ENCODE results near the gene NID1.

The NID1 gene

DNA sequence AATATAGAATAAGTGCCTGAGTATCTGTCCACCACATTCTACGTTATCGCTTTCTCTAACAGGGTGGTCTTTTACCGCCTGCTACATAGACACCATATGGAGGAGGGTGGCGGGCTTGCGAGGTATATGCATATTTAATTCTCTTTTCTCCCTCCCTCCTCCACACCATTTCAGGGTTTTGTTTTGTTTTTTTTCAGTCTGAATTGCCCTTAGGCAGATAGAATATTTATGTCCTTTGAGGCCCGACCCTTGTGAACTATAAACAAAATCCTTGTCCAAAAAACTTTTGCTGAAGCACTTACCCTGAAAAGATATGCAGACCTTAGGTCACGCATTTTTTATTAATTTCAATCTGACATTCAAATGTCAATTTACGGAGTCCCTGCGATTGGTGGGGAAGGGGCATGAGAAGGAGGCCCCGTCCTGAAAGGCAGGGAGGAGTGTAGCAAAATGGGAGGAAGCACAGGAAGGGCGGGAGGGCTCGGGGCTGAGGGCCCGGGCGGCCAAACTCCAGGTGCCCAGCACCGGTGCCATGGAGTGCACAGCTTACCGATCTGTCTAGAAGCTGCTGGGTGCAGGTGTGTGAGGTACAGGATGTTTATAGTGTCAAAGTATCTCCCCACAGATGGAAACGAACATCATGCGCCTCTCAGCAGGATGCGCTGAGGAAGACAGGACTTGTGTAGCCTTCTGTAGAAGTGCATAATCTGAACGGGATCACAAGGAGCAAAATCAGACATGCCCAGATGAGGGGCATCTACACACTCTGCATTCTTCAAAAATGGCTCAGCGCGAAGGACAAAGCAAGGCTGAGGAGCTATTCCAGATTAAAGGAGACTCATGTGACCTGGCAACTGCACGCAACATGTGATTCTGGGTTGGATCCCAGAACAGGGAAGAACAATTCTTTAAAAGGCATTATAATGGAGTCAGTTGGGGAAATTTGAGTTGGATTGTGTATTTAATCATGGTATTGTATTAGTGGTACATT lies 129.4 kb downstream of the NID1 start:
- TF ChIP-seq EGR1 (IDR thresholded peaks at IDR 0.05) (no peak), TCF12 (IDR thresholded peaks at IDR 0.05; ENCODE audit: low read depth) (no peak), NFIC (IDR thresholded peaks at IDR 0.05) (no peak), FOXM1 (IDR thresholded peaks at IDR 0.05; ENCODE audit: borderline replicate concordance, low read depth) (no peak), CREB1 (IDR thresholded peaks at IDR 0.05; ENCODE audit: low read depth) (no peak), CEBPB (IDR thresholded peaks at IDR 0.05) (no peak), TAF1 (IDR thresholded peaks at IDR 0.05; ENCODE audit: low read depth) (no peak), EP300 (IDR thresholded peaks at IDR 0.05; ENCODE audit: borderline replicate concordance) (no peak), TEAD4 (IDR thresholded peaks at IDR 0.05) (no peak), RAD21 (IDR thresholded peaks at IDR 0.05; ENCODE audit: low read depth) (no peak)
- TF ChIP-seq, protein P1, sequence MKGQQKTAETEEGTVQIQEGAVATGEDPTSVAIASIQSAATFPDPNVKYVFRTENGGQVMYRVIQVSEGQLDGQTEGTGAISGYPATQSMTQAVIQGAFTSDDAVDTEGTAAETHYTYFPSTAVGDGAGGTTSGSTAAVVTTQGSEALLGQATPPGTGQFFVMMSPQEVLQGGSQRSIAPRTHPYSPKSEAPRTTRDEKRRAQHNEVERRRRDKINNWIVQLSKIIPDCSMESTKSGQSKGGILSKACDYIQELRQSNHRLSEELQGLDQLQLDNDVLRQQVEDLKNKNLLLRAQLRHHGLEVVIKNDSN (IDR thresholded peaks at IDR 0.05): no peak
- TF ChIP-seq, protein P2, sequence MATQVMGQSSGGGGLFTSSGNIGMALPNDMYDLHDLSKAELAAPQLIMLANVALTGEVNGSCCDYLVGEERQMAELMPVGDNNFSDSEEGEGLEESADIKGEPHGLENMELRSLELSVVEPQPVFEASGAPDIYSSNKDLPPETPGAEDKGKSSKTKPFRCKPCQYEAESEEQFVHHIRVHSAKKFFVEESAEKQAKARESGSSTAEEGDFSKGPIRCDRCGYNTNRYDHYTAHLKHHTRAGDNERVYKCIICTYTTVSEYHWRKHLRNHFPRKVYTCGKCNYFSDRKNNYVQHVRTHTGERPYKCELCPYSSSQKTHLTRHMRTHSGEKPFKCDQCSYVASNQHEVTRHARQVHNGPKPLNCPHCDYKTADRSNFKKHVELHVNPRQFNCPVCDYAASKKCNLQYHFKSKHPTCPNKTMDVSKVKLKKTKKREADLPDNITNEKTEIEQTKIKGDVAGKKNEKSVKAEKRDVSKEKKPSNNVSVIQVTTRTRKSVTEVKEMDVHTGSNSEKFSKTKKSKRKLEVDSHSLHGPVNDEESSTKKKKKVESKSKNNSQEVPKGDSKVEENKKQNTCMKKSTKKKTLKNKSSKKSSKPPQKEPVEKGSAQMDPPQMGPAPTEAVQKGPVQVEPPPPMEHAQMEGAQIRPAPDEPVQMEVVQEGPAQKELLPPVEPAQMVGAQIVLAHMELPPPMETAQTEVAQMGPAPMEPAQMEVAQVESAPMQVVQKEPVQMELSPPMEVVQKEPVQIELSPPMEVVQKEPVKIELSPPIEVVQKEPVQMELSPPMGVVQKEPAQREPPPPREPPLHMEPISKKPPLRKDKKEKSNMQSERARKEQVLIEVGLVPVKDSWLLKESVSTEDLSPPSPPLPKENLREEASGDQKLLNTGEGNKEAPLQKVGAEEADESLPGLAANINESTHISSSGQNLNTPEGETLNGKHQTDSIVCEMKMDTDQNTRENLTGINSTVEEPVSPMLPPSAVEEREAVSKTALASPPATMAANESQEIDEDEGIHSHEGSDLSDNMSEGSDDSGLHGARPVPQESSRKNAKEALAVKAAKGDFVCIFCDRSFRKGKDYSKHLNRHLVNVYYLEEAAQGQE (IDR thresholded peaks at IDR 0.05; ENCODE audit: low read depth): no peak
- TF ChIP-seq, protein P3, sequence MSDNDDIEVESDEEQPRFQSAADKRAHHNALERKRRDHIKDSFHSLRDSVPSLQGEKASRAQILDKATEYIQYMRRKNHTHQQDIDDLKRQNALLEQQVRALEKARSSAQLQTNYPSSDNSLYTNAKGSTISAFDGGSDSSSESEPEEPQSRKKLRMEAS (IDR thresholded peaks at IDR 0.05): no peak

DNA sequence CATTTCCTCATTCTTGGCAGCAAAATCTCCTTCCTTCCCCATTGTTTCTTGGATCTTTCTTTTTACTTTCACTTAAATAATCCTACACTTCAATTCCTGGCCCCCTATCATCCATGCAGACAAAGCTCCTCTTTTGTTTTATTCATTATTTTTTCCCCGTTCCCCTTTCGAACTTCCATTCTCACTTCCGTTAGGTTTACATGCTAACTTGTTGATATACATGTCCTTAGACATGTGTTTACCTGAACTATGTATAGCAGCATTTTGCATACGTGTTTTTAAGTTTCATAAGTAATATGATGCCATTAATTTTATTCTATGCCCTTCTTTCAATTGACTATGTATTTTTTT lies 131.1 kb downstream of the NID1 start:
- TF ChIP-seq, protein P1 (IDR thresholded peaks at IDR 0.05): no peak
- TF ChIP-seq TAF1 (IDR thresholded peaks at IDR 0.05; ENCODE audit: low read depth) (no peak), CEBPB (IDR thresholded peaks at IDR 0.05) (no peak), YY1 (IDR thresholded peaks at IDR 0.05; ENCODE audit: low read depth) (no peak), FOXM1 (IDR thresholded peaks at IDR 0.05; ENCODE audit: borderline replicate concordance, low read depth) (no peak), NFIC (IDR thresholded peaks at IDR 0.05) (no peak), CREB1 (IDR thresholded peaks at IDR 0.05; ENCODE audit: low read depth) (no peak), RAD21 (IDR thresholded peaks at IDR 0.05; ENCODE audit: low read depth) (no peak)
- TF ChIP-seq, protein P2 (IDR thresholded peaks at IDR 0.05; ENCODE audit: low read depth): no peak
- TF ChIP-seq, protein P3 (IDR thresholded peaks at IDR 0.05): no peak

DNA sequence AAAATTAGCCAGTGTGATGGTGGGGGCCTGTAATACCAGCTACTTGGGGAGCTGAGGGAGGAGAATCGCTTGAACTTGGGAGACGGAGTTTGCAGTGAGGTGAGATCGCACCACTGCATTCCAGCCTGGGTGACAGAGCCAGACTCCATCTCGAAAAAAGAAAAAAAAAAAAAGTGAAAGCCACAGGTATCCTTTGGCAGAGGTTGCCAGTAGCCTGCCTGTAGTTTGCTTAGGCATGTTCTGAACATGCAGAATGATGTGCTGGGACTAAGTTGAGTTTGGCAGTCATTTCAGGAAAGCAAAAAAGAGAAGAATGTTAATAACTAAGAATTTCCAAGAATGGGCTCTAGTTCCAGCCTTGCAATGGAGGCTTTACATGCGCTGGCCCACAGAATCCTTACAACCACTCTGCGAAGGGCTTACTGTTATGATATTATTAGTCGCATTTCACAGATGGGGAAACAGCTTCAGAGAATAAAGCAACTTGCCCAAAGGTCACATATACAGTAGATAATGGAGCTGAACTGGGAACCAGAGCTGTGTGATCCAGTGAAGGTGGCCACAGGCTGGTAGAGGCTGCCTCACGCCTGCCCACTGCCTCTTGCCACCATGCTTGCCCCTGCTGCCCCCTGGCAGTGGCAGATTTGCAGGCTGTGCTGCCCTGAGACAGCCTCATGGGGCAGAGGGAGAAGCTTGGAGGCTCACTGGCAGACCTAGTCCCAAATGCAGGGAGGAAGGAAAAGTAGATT lies 131.7 kb downstream of the NID1 start:
- no peak for TF ChIP-seq FOXM1 (IDR thresholded peaks at IDR 0.05; ENCODE audit: borderline replicate concordance, low read depth)
- TF ChIP-seq CREB1 (IDR thresholded peaks at IDR 0.05; ENCODE audit: low read depth): no peak
- TF ChIP-seq EP300 (IDR thresholded peaks at IDR 0.05; ENCODE audit: borderline replicate concordance): no peak
- TF ChIP-seq RAD21 (IDR thresholded peaks at IDR 0.05; ENCODE audit: low read depth): no peak
- TF ChIP-seq YY1 (IDR thresholded peaks at IDR 0.05; ENCODE audit: low read depth): no peak
- no peak for TF ChIP-seq TCF12 (IDR thresholded peaks at IDR 0.05; ENCODE audit: low read depth)
- TF ChIP-seq, protein P3 (IDR thresholded peaks at IDR 0.05): no peak
- TF ChIP-seq ZBTB7A (IDR thresholded peaks at IDR 0.05; ENCODE audit: low read depth): no peak
- TF ChIP-seq, protein P2 (IDR thresholded peaks at IDR 0.05; ENCODE audit: low read depth): no peak
- no peak for TF ChIP-seq NFIC (IDR thresholded peaks at IDR 0.05)
